Left renal cortex interstitium (tissue), 4 donors: ENCODE measurements around the gene CHST9. TPM values are rescaled to one million over a fixed set of nuclear protein-coding genes. Genes with fewer than 3 reads are reported as not detected.
"Not testable (repeated sequence)": the region's sequence is repeated elsewhere in the genome, so short reads cannot be mapped to it uniquely, and the experiment has no call there.

Experiments
- DNase-seq, 4 donors: peaks; one replicate each; pipeline ENCODE4 v3.0.0-alpha.2; 2013; ENCODE audit warnings: low read depth in 4 of 4, low spot score in 2 of 4, missing footprints in 1 of 4
- polyA plus RNA-seq, 4 donors: library from polyadenylated mRNA; unstranded; fragments of 120-200 nt; gene quantifications; one replicate each; pipeline ENCODE4 v1.2.1, GENCODE V29; 2013; ENCODE audit not compliant: insufficient read length in 4 of 4

CHST9 gene, protein sequence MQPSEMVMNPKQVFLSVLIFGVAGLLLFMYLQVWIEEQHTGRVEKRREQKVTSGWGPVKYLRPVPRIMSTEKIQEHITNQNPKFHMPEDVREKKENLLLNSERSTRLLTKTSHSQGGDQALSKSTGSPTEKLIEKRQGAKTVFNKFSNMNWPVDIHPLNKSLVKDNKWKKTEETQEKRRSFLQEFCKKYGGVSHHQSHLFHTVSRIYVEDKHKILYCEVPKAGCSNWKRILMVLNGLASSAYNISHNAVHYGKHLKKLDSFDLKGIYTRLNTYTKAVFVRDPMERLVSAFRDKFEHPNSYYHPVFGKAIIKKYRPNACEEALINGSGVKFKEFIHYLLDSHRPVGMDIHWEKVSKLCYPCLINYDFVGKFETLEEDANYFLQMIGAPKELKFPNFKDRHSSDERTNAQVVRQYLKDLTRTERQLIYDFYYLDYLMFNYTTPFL
- polyA plus RNA-seq, result 1 to 10 TPM; 3.7 to 6.1 (median 4.4) TPM

DNA sequence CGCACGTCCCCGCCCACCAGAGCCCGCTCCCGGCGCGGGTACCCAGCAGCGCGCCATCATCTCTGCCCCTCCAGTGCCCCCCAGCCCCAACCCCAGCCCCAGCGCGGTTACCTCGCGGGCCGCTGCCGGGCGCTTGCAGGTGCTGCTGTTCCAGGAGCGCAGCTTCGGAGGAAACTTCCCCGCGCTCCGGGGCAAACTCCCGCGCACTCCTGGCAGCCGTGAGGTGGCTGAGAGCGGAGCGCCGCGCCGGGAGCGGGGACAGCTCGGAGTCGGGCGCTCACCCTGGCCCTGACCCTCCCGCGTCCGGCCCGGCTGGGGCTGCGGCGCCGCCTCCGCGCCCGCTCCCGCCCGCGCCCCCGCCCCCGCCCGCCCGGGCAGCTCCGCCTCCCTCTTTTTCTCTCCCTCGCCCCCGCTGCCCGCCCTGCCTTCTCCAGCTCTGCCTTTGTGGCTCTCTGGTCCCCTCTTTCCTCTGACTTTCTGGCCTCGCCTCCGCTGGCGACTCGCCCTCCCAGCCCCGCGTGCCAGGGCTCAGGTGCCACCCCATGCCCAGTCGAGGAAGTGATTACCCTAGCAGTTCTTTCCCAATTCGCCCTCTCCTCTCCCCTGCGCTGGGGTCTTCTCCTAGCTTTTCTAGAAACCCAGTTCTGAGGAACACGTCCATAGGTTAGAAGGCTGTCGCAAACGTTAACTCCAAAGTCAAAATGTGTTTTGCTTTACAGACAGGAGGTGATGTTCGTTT is at the start of gene CHST9:
Gene CHST9 (minus strand): TSS at position 284 of the 739 bp plus-strand sequence. CDS start 42,499 bp downstream, outside the sequence.
- no peak for DNase-seq

DNA sequence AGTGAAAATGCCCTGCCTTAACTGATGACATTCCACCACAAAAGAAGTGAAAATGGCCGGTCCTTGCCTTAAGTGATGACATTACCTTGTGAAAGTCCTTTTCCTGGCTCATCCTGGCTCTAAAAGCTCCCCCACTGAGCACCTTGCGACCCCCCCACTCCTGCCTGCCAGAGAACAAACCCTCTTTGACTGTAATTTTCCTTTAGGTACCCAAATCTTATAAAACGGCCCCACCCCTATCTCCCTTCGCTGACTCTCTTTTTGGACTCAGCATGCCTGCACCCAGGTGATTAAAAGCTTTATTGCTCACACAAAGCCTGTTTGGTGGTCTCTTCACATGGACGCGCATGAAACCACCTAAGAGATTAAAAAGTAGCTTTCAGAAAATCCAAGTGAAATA is 47.2 kb upstream of the CHST9 start:
- DNase-seq, result not testable (repeated sequence)

DNA sequence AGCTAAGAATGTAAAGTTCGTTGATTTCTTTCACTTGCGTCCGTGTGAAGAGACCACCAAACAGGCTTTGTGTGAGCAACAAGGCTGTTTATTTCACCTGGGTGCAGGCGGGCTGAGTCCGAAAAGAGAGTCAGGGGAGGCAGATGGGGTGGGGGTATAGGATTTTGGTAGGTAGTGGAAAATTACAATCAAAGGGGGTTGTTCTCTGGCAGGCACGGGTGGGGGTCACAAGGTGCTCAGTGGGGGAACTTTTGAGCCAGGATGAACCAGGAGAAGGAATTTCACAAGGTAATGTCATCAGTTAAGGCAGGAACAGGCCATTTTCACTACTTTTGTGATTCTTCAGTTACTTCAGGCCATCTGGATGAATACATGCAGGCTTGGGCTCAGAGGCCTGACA is 46.6 kb upstream of the CHST9 start:
- DNase-seq, result not testable (repeated sequence)

DNA sequence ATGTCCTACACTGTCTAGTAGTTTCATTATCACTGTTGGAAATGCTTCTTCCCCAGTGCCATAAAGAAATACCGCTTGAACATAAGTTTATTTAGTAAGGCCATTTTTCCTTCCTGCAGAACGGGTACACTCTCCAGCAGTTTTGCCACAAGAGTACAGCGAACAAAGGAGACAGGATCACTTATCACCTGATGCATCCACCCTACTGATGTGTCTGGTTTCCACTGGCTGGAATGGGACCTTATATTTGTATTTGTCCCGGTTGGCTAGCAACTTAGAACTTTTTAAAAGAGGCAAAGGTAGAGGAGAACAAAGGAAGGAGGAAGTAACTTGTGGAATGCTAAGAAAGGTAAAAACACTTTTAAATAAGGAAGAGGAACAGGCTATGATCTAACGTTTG is 46.1 kb upstream of the CHST9 start:
- DNase-seq, result not testable (repeated sequence)

DNA sequence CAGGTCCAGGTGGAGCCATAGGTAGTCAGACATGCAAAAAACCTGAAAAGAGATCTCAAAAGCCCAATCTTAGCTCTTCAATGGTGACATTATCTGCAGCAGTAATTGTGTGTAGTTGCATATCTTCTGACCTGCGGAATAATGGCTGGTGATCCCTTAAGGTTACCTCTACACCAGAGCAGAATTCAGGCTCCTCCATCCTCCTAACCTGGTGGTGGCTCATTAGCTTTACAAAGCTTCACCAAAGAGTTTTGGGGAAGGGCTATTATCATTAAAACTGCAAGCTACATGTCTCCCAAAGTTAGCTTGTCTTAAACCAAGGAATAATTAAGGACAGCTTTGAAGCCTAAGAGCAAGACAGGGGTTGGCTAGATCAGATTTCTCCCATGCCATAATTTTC is 42.6 kb upstream of the CHST9 start:
- DNase-seq, result no peak

DNA sequence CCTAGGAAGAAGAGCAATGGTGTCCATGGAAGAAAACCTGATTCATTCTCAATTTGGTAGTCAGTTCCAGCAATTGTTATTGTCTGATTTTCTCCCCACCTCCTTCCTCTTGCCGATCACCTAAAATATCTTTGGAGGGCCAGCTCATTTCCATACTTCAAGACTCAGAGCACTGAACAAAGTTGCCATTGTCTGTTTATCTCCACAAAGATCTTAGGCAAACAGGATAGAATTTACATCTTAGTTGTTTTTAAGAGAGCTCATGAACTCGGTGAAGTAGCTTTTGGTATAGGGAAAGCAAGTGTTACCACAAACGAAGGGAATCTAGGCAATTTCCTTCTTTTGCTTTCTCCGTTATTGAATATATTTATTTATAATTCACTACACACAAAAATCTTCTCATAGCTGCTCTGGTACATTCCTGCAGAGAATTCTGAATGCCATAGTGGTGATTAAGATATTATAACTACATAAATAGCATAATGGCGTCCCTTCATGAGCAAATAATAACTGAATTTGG is 41.5 kb upstream of the CHST9 start:
- DNase-seq, result no peak

DNA sequence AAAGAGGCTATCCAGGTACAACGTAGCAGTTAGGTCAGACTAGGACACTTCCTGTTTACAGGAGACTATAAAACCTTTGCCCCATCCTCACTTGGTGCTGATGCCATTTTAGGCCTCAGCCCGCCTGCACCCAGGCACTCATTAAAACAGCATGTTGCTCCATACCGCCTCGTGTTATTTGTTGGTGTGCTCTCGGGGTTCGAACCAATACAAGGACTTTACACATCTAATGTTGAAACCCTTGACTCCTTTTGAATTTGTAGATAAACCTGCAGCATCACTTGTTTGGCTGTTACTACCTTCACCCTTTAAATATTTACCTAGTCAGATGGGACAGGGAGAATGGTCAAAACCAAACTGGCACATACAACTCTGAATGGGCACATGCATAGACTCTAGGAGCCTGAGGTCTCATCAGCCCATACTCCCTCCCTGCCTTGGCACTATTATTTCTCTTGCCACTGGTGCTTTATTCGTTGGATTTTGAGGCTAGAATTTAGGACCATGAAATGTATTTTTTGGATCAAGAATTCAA is 40.9 kb upstream of the CHST9 start:
- DNase-seq, result no peak

DNA sequence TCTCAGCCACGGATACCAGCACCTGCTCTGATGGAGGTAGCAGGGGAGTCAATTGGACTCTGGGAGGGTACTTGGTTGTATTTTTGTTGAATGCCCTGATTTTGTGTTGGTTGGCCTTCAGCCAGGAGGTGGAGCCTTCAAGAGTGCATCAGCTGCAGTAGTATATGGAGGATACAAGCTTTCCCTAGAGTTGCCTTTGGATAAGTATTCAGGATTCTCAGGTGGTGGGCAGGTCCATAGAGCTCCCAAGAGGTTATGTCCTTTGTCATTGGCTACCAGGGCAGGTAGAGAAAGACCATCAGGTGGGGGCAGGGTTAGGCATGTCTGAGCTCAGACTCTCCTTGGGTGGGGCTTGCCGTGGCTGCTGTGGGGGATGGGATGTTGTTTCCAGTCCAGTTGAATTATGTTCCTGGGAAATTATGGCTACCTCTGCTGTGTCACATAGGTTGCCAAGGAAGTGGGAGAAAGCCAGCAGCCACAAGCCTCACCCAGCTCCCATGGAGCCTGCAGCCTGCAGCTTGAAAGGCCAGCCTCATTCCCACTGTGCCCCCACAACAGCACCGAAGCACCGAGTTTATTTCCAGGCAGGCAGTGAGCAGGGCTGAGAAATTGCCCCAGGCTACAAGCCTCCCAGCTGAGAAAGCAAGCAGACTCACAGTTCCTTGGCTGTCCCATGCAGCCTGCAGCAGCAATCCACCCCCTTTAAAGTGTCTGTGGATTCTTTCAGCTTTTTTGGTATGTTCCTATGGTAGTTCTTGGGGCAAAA is 38.6 kb upstream of the CHST9 start:
- DNase-seq, result no peak

DNA sequence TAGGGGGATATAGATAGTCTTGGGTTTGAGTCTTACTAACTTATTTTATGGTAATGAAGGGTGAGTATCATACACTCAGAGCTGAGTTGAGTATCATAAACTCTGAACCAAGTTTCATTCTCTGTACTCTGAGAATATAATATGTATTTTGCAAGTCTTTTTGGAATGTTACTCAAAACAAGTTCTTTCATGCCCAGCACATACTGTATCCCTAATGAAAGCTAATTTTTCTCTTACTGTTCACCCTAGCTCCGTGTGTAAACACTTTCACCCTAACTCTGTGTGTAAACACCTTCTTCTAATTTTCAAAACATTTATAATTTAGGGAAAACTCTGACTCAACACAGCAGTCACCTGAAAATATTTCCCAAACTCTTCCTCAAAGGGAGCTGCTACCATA is 29.7 kb upstream of the CHST9 start:
- DNase-seq, result no peak

DNA sequence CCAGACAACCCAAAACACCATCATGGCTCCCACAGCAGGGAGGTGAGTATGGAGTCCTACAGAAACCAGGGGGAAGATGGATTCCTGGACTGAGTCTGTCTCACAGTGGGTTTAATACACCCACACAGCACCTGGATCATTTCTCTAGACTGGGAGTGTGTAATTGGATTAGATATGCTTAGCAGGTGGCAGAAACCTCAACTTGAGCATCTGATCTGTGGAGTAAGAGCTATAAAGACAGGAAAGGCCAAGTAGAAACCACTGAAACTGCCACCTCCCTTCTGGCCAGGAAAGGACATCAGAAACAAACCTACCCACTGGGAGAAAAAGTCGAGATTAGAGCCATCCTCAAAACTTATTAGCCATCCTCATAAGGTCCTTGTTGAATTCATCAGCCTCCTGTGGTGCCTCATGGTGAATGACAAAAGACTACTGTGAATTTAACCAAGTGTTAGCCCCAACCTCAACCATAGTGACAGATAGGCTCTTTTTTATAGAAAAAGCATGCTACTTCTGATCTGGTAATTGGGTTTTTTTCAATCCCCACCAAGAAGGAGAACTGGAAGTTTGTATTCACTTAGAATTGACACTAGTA is 28.1 kb upstream of the CHST9 start:
- DNase-seq, result no peak

DNA sequence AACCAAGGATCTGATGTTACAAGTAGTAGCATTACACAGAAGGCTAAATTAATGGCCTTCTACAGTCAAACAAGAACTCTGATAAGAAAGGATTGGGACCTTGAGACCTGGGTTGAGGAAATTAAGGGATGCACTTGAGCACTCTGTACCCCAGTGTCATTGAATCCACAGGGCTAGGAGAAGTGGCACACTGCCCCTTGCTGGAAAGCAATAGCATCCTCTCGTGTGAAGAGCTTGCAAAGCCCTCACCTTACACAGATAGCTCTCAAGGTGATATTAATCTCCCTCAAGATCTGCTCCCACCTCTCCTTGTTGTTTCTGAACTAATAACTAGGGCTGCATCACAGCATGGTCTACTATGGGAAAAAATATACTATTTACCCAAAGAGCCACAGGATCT is 26.5 kb upstream of the CHST9 start:
- no peak for DNase-seq

DNA sequence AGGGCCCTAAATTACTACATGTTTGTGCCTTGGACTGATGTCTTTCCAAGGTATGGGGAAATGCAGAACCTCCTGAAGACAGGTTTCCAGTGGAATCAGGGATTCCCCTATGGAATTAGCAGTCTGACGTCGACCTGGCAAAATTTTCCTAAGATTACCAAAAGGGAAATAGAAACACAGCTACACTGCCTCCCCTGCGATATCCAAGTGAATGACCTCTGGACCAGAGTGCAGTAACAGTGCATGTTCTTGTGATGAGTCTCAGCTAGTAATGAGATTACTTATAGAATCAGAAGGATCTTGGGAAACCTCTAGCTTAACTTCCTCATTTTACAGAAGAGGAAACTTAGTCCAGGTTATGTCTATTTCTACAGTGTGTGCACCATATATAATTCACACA is 21.3 kb upstream of the CHST9 start:
- DNase-seq, result no peak

DNA sequence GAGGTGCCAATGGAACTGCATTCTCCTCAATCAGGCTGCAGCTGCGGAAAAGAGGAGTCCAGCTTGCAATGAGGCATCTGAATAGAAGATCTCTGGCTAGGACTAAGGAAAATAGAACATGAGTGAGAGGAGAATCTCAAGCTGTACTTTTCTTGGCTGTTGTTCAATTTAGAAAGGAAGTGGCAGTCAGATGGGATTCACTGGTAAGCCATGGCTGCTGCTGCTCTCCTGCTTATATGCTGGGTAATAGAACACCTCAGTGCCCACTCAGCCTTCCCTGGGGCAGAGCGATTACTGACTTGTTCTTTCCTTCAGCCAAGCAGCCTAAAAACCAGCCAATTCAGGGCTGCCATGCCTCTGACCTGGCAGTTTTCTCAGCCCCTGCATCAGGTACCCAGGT is 17.6 kb upstream of the CHST9 start:
- no peak for DNase-seq

DNA sequence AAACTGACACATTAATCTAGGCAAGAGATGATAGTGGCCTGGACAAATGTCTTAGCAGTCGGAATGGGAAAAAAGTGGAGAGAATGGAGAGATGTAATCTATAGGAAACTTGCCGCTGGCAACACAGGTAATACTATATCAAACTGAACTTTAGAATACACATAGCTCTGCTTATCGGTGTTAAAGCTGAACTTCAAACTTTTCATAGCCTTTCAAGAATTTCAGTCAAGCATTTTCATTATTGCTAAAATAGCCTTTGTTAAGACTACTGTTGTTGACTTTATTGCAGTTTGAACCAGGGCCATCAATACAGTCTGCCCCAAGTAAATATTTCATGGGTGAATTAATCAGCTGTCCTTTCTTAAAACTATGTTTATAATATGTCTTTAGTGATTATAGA is 12.9 kb upstream of the CHST9 start:
- no peak for DNase-seq

DNA sequence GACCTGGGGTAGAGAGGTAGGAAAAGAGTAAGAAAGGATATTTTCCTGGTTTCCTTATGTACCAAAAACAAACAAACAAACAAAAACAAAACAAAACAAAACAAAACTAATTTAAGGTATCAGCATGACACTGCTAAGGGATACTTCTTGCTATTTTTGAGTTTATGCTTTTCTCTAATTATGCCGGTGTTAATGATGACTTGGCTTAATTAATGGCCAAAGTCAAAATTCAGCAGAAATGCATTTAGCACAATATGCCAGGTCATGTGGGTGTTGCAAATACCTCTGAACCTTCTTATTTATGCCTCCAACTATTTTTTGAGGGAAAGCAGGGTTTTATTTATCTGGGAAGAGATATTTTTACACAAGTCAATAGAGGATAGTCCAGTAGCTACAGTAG is 3.2 kb upstream of the CHST9 start:
- DNase-seq, result no peak

DNA sequence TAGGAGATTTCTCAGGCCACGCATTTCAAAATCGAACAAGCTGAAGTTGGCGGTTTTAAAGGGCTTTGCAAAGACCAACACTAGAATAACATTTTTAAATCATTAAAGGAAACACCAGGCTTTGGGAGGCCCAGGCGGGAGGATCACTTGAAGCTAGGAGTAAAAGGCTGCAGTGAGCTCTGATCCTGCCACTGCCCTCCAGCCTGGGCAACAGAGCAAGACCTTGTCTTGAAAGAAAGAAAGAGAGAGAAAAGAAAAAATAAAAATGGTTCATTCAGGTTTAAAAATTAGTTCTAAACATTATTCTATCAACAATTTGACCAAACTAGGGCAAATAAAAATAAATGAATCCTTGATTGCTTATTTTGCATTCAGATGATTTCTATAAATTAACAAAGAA is 789 bp upstream of the CHST9 start:
- DNase-seq, result no peak

DNA sequence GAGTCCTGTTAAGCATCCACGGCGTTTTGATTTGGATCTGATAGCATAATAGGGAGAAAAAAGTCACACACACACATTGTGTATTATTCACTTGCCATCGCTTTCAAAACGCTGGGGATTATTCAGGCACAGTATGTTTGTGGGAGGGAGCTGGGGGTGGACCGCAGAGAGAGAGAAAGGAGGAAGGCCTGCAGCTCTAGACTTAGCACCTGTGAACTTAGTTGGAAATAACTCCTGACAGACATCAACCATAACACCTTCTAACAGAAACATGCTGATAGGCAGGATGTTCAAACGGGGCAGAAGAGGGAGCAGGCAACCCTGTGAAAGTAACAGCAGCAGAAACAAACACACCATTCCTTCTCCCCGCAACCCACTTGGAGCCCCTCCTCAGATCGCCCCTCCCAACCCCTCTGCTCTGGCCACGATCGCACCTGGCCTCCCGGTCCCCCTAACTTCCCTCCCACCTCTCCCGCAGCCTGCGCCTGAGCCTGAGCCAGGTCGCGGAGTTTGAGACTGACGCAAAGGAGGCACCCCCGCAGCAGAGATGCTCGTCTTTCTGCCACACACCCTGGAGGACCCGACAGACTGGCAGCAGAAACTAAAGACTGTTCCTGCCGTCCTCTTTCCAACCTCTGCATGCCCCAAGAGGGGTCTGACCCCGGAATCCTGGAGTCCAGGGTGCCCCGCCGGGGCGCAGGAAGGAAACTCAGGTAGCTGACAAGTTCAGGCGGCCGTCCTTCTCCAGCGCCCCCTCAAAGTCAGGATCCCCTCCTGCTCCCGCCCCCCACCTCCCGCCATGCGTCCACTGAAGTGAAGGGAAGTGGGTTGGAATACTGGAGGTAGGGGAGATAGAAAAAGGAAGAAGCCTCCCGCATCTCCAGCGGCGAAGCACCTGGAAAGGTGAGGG is 738 bp downstream of the CHST9 start:
- no peak for DNase-seq

DNA sequence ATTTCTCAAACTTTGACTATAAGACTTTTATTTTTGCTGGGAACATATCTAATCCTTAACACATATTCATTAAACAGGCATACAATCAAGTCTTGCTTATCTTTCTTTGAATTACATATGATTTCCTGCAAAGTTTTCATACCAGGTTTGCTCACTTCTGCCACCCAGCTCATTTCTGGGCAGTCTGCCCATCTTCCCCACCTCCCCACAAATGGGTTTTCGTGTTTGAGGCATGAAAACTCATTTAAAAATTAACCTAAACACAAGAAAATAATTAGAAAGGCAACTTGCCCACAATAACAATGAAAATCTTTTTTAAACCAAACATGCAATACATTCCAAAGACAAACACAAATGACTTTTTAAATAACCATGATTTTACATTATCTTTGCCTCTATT is 3.4 kb downstream of the CHST9 start:
- no peak for DNase-seq

DNA sequence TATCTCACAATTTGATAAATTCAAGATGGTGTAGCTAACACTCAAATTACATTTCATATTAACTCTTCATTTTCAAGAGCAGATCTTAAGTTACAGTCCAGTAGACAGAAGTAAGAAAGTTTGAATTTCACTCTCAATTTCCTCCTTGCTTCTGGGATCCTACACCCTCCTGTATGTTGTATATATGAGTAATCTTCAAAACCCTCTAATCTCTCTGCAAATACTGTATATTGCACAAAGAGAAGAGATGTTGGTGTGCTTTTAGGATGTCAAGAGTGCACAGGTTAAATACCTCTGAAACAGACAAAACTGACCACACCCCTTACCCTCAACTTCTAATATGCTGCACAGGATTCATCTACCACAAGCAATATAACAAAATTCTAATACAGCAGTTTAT is 6.7 kb downstream of the CHST9 start:
- no peak for DNase-seq
